HUDEP-2 (cell line): Measurements from ENCODE around the gene SRP14.

Experiments used
- DNase-seq, 76 experiments: peaks; one replicate each; lab custom pipeline; 2025; ENCODE audit not compliant: unreplicated experiment in 76 of 76; lab: John Stamatoyannopoulos, UW

Gene SRP14

GRCh38 chr15:40069178-40070165, 30.5 kb upstream of the SRP14 start:
- peak in 74 of 76 experiments; percentile 44 to 95 (median 88) for DNase-seq

- DNase-seq, result no peak
Observed at GRCh38 chr15:40067921-40068624, 29.1 kb upstream of the SRP14 start.

GRCh38 chr15:40066589-40066988, 27.6 kb upstream of the SRP14 start:
- no peak for DNase-seq

GRCh38 chr15:40065166-40065565, 26.2 kb upstream of the SRP14 start:
- no peak for DNase-seq

GRCh38 chr15:40064231-40064894, 25.4 kb upstream of the SRP14 start:
- no peak for DNase-seq

- no peak for DNase-seq
Observed at GRCh38 chr15:40063563-40064011, 24.6 kb upstream of the SRP14 start.

- DNase-seq, result no peak
Observed at GRCh38 chr15:40062816-40063562, 24.0 kb upstream of the SRP14 start.

- DNase-seq, result no peak
Observed at GRCh38 chr15:40061212-40061901, 22.4 kb upstream of the SRP14 start.

- DNase-seq, result no peak
Observed at GRCh38 chr15:40060236-40060961, 21.4 kb upstream of the SRP14 start.

GRCh38 chr15:40059821-40060220, 20.8 kb upstream of the SRP14 start:
- no peak for DNase-seq

- no peak for DNase-seq
Observed at GRCh38 chr15:40058476-40059140, 19.6 kb upstream of the SRP14 start.

GRCh38 chr15:40055576-40056293, 16.8 kb upstream of the SRP14 start:
- no peak for DNase-seq

- no peak for DNase-seq
Observed at GRCh38 chr15:40054855-40055575, 16.0 kb upstream of the SRP14 start.

- no peak for DNase-seq
Observed at GRCh38 chr15:40054605-40054854, 15.5 kb upstream of the SRP14 start.

- no peak for DNase-seq
Observed at GRCh38 chr15:40053831-40054604, 15.0 kb upstream of the SRP14 start.

GRCh38 chr15:40053079-40053830, 14.3 kb upstream of the SRP14 start:
- no peak for DNase-seq
